ENCODE measurements around the gene CPA1.

CPA1 gene

GRCh38 chr7:130423501-130424037 lies 43.3 kb downstream of the CPA1 start:
- in situ Hi-C loops (cut with HindIII; ENCODE audit: low sequenced_read_pairs) = no loop called here

GRCh38 chr7:130425796-130426195 lies 45.5 kb downstream of the CPA1 start:
- in situ Hi-C loops (cut with HindIII; ENCODE audit: low sequenced_read_pairs) = no loop called here

GRCh38 chr7:130426564-130426963 lies 46.3 kb downstream of the CPA1 start:
- in situ Hi-C loops (cut with HindIII; ENCODE audit: low sequenced_read_pairs) = no loop called here

GRCh38 chr7:130429019-130429418 lies 48.7 kb downstream of the CPA1 start:
- in situ Hi-C loops (cut with HindIII; ENCODE audit: low sequenced_read_pairs) = no loop called here

GRCh38 chr7:130430115-130430514 lies 49.8 kb downstream of the CPA1 start:
- in situ Hi-C loops (cut with HindIII; ENCODE audit: low sequenced_read_pairs) = no loop called here

- in situ Hi-C loops (cut with HindIII; ENCODE audit: low sequenced_read_pairs) = no loop called here
Observed at GRCh38 chr7:130430841-130431666, 50.8 kb downstream of the CPA1 start.

- in situ Hi-C loops (cut with HindIII; ENCODE audit: low sequenced_read_pairs) = no loop called here
Observed at GRCh38 chr7:130432886-130433285, 52.6 kb downstream of the CPA1 start.

- in situ Hi-C loops (cut with HindIII; ENCODE audit: low sequenced_read_pairs) = no loop called here
Observed at GRCh38 chr7:130433301-130433700, 53.0 kb downstream of the CPA1 start.

- in situ Hi-C loops (cut with HindIII; ENCODE audit: low sequenced_read_pairs) = no loop called here
Observed at GRCh38 chr7:130435311-130435854, 55.1 kb downstream of the CPA1 start.

GRCh38 chr7:130436253-130436652 lies 56.0 kb downstream of the CPA1 start:
- in situ Hi-C loops (cut with HindIII; ENCODE audit: low sequenced_read_pairs) = no loop called here
